DMS 273 treated with DMSO at 0.1 percent for 48 hours (cell line): ENCODE results near the gene GTF2F2.

ENCODE experiments used
- DNase-seq: peaks from one replicate; lab custom pipeline; 2025; lab: John Stamatoyannopoulos, UW

The GTF2F2 gene

DNA sequence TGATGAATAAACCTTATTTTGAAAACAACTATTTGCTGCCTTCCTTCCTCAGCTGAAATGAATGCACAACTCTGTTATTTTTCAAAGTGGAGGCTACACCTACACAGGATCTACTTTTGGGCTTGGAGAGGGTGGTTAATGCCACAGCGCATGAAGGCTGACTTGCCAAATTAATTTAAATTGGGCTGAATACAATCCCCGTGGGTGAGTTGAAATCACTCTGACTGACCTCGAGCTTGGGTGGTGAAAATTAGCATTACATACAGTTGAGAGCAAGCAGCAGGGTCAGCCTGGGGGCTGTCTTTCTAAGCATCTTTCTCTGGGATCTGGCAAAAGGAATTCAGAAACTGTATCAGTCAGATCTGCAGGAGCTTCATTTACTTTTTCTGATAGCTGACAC, 182.2 kb downstream of the GTF2F2 start:
- no peak for DNase-seq

DNA sequence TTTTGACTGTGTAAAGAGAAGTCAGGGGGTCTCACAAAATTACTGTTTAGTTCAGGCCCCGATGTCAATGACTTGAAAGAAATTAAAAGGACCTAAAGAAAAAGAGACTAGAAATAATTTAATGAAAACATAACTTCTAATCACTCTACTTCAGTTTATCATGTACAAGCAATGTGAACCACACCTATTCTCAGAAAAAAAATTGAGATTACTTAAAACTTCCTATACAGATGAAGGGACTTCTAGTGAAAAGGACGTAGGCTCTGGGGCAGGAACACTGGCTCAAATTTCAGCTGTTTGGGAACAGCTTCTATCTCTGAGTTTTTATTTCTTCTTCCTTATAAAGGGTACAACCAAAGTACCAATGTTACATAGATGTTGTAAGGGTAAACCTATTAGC, 182.7 kb downstream of the GTF2F2 start:
- no peak for DNase-seq

- DNase-seq, result no peak
Measured at GRCh38 chr13:45303866-45304265, 183.6 kb downstream of the GTF2F2 start.

DNA sequence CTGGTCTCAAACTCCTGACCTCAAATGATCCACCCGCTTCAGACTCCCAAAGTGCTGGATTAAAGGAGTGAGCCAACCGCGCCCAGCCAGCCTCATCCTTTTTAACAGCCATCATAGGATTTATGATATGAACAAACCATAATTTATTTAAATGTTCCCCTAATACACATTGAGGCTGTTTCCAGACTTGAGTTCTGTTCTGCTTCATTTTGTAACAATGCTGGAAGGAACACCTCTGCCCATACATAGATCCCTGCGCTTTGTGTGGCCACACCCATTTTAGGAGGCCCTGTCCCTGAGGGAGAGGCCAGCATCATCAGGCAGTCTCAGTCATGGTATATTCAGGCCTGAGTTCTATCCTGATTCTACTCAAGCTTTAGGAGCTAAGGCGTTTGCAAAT, 184.8 kb downstream of the GTF2F2 start:
- DNase-seq, result no peak

GRCh38 chr13:45306966-45307365, 186.7 kb downstream of the GTF2F2 start:
- no peak for DNase-seq

- DNase-seq, result no peak
Measured at GRCh38 chr13:45310341-45311131, 190.2 kb downstream of the GTF2F2 start.

DNA sequence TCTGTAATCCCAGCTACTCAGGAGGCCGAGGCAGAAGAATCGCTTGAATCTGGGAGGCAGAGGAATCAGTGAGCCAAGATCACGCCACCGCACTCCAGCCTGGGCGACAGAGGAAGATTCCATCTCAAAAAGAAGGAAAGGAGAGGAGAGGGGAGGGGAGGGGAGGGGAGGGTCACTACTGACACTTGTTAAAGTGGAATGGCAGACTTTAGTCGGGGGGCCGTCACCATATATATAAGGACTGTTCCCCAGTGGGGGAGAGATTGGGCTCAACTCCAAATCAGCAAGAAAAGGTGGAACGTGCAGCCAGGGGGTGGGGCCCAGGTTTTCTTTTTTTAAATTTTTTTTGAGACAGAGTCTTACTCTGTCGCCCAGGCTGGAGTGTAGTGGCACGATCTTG, 194.5 kb downstream of the GTF2F2 start:
- DNase-seq, result no peak

- DNase-seq, result no peak
Measured at GRCh38 chr13:45315520-45316167, 195.3 kb downstream of the GTF2F2 start.

DNA sequence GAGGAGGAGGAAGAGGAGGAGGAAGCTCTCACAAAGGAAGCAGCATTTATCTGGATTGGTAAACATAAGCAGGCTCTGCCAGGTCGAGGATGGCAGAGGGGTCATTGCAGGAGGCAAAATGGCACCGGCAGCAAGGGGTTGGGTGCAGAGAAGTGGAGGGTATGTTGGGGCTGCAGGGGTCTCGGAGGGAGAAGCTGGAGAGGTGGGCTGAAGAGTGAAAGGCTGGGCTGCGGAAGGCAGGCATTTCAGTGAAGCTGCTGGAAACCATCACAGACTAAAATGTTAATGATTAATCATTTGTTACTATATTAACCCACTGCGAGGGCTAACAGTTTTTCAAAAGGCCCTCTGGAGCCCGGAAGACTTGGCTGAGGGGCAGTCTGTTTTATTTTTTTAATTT, 196.0 kb downstream of the GTF2F2 start:
- no peak for DNase-seq

DNA sequence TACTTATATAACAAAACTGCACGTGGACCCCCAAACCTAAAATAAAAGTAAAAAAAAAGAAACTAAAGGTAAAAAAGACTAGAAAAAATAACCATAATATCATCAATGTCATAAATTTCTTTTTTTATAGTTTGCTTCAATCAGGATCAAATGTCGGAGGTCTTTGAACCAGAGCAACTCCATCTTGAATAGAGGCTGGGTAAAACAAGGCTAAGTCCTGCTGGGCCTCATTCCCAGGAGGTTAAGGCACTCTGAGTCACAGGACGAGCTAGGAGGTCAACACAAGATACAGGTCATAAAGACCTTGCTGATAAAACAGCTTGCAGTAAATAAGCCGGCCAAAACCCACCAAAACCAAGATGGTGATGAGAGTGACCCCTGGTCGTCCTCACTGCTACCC, 196.7 kb downstream of the GTF2F2 start:
- no peak for DNase-seq

DNA sequence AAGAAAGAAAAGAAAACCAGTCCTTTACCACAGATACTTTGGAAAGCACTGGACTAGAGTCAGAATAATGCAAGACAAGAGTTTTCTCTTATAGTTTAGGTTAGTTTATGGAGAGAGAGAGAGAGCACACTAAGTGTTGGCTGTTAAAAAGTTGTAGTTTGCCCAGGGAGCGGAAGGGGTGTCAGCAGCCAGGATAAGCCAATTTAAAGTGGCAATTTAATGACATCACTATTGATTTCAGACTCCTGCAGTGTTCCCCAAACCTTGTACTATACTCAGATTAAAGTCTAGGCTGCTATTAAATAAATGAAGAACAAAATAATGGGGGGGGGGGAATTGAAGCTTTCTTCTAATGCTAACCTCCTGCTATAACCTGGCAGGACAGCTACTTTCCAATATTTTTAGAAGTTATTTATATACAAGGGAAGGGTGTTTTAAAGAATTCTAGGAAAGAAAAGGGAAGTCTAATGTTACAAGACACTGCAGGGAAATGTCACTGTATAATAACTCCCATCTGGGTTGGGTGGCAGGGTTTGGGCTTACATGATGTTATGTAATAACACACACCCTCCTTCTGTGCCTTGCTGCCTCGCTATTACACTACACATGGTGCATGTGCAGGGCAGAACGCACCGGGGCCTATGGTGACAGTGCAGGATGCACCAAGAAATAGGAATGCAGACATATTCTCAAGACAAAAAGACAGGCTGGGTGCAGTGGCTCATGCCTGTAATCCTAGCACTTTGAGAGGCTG, 200.7 kb downstream of the GTF2F2 start:
- DNase-seq, result no peak

GRCh38 chr13:45325806-45326205, 205.5 kb downstream of the GTF2F2 start:
- peak; percentile 24 for DNase-seq

GRCh38 chr13:45327253-45327955, 207.1 kb downstream of the GTF2F2 start:
- DNase-seq, result no peak

DNA sequence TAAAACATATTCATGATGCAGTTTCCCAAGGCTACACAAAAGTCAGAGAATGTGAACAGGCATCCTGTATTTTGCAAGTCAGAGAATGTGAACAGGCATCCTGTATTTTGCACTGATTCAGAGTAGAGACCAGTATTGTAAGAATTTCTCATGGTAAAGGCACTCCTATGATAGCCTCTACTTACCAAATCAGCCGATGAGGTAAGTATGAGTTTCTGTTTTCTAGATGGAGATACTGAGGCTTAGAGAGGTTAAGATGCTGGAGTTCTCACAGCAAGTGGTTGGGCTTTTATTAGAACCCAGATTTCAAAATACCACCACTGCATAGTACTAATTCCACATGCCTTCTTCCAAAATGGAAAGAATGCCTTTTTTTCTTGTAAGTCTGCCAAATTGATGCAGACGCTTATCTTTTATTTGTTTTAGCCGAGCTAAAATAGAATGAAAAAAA, 208.4 kb downstream of the GTF2F2 start:
- no peak for DNase-seq

DNA sequence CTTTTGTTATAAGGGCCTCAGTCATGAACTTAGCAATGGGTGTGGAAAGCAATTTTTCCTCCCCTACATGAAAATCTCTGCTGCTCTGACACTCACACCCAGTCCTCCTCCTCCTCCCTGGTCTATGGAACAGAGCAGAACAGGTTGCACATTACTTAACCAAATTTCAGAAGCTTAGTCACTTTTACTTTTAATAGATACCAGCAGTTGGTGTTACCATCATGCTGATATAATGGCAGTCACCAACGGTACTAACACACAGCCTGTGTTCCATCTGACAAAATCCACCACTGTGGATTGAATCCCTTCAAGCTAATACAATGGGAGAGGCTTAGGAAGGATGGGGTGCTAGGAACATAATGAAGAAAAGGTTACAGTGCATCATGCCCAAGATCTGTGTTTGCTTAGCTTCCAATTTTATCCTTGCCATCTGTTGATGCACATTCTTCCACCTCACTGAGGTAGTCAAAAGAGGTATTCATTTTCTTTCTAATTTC, 210.9 kb downstream of the GTF2F2 start:
- peak; percentile 22 for DNase-seq

DNA sequence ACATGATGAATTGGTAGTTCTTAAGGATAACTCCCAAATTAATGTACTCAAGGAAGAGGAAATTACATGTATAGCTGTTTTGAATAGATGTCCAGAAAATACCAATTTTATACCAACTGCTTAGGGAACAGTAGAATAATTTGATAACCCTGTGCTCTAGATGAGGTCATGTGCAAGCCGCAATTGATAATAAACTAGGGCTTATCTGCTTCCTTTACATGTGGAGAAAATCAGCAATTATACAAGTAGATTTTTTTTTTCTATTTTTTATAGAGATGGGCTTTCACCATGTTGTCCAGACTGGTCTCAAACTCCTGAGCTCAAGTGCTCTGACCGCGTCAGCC, 211.4 kb downstream of the GTF2F2 start:
- DNase-seq, result no peak

DNA sequence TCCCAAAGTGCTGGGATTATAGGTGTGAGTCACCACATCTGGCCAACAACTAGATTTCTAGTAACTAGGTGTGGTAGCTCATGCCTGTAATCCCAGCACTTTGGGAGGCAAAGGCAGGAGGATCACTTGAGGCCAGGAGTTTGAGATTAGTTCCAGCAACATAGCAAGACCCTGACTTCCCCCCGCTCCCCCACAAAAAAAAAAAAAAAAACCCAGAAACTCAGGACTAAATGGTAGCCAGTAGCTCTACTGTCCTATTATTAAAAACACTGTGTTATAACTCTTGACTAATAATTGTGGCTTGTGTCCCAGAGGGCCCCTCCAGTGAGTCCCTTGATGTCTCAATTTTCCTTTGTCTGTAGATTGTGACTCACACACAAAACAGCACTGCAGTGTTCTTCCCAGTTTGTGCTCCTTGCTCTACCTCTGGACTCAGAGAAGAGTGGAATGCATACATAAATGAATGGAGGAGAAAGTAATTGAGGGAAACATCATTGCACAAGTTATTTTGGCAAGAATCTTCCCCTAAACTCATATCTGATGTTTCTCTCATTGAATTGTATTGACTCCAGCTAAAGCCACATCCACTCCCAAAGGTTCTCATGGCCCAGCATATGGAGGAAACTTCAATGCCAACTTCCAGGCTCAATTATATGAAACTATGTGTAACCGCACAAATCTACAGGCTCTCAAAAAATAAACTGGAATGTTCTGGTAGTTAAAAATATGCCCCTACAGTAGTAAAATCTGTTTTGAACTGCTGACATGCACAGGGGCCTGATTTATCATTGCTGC, 211.9 kb downstream of the GTF2F2 start:
- DNase-seq, result no peak

- no peak for DNase-seq
Measured at GRCh38 chr13:45332831-45333219, 212.5 kb downstream of the GTF2F2 start.

GRCh38 chr13:45333251-45333976, 213.1 kb downstream of the GTF2F2 start:
- DNase-seq, result peak; percentile 8
